ENCODE results near the gene MYO3A.

- TF ChIP-seq CTCF (IDR thresholded peaks at IDR 0.05) (no peak), POLR2A (IDR thresholded peaks at IDR 0.05) (no peak)
Observed at GRCh38 chr10:26225322-26225721, 291.3 kb downstream of the MYO3A start.

Measured in breast epithelium (tissue), 3 donors.